ENCODE results near the gene APOA4.

APOA4 gene

GRCh38 chr11:116787436-116787785, 35.7 kb downstream of the APOA4 start:
- no peak for TF ChIP-seq CTCF (IDR thresholded peaks at IDR 0.05; ENCODE audit: low read depth, low read length)
- DNase-seq (ENCODE audit: extremely low read depth, low read depth) = no peak

GRCh38 chr11:116786966-116787365, 36.1 kb downstream of the APOA4 start:
- no peak for TF ChIP-seq CTCF (IDR thresholded peaks at IDR 0.05; ENCODE audit: low read depth, low read length)
- DNase-seq (ENCODE audit: extremely low read depth, low read depth) = no peak

- TF ChIP-seq CTCF (IDR thresholded peaks at IDR 0.05; ENCODE audit: low read depth, low read length) = no peak
- DNase-seq (ENCODE audit: extremely low read depth, low read depth) = no peak
These were observed 36.8 kb downstream of the APOA4 start for GRCh38 chr11:116786326-116786725.

GRCh38 chr11:116782728-116783127, 40.4 kb downstream of the APOA4 start:
- peak; percentile 12 for DNase-seq (ENCODE audit: extremely low read depth, low read depth)
- no peak for TF ChIP-seq CTCF (IDR thresholded peaks at IDR 0.05; ENCODE audit: low read depth, low read length)

GRCh38 chr11:116778556-116778955, 44.5 kb downstream of the APOA4 start:
- no peak for DNase-seq (ENCODE audit: extremely low read depth, low read depth)
- TF ChIP-seq CTCF (IDR thresholded peaks at IDR 0.05; ENCODE audit: low read depth, low read length) = no peak

- no peak for TF ChIP-seq CTCF (IDR thresholded peaks at IDR 0.05; ENCODE audit: low read depth, low read length)
- DNase-seq (ENCODE audit: extremely low read depth, low read depth) = no peak
These were observed 46.0 kb downstream of the APOA4 start for GRCh38 chr11:116777056-116777455.

- DNase-seq (ENCODE audit: extremely low read depth, low read depth) = no peak
- TF ChIP-seq CTCF (IDR thresholded peaks at IDR 0.05; ENCODE audit: low read depth, low read length) = no peak
These were observed 46.6 kb downstream of the APOA4 start for GRCh38 chr11:116776522-116776984.
